HG03457 (cell line): ENCODE results near the gene MRPL34.

Experiments used
- ATAC-seq: cut with Tn5 transposase; IDR thresholded peaks from one replicate; pipeline ENCODE4 v1.9.1; 2021; ENCODE audit warnings: moderate number of reproducible peaks; ENCODE audit not compliant: unreplicated experiment

MRPL34 gene

GRCh38 chr19:17340302-17340870 is 34.7 kb downstream of the MRPL34 start:
- no peak for ATAC-seq

- ATAC-seq, result no peak
These were observed 35.2 kb downstream of the MRPL34 start for GRCh38 chr19:17340871-17341357.

DNA sequence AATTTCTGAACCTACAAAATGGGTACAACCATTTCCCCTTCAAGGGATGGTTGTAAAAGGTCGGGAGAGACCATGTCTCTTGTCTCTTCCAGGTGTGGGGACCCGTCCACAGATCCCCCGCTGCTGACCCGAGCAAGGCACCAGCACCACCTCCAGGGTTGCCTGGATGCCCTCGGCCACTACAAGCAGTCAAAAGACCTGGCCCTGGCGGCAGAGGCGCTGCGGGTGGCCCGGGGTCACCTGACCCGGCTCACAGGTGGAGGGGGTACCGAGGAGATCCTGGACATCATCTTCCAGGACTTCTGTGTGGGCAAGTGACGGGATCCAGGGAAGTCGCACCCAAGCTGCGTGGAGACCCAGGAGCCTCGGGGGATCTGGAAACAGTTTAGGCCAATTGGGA is 35.7 kb downstream of the MRPL34 start:
- no peak for ATAC-seq

GRCh38 chr19:17341845-17342244 is 36.2 kb downstream of the MRPL34 start:
- ATAC-seq, result no peak

DNA sequence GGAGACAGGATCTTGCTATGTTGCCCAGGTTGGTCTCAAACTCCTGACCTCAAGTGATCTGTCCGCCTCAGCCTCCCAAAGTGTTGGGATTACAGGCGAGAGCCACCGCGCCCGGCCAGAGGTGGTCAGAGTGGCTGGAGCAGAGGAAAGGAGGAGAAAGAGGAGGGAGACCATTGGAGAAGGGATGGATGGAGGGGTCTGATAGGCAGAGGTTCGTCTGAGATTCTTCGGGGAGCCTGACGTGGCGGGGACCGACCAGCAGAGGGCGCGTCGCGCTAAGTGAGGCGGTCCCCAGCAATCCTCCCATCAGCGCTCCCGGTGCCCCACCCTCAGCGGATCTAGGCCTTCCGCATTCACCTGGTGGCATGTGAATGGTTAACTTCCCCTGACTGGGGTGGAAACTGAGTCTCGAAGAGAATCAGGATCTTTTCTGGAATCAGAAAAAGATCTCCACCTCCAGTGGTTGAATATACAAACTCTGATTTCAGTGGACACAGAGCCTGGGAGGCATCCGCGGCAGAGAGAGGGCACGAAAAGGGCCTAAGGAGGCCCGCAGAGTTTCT is 40.5 kb downstream of the MRPL34 start:
- ATAC-seq, result no peak

GRCh38 chr19:17347361-17347760 is 41.7 kb downstream of the MRPL34 start:
- ATAC-seq, result no peak

- no peak for ATAC-seq
These were observed 42.2 kb downstream of the MRPL34 start for GRCh38 chr19:17347877-17348276.

GRCh38 chr19:17348700-17349099 is 43.0 kb downstream of the MRPL34 start:
- no peak for ATAC-seq

DNA sequence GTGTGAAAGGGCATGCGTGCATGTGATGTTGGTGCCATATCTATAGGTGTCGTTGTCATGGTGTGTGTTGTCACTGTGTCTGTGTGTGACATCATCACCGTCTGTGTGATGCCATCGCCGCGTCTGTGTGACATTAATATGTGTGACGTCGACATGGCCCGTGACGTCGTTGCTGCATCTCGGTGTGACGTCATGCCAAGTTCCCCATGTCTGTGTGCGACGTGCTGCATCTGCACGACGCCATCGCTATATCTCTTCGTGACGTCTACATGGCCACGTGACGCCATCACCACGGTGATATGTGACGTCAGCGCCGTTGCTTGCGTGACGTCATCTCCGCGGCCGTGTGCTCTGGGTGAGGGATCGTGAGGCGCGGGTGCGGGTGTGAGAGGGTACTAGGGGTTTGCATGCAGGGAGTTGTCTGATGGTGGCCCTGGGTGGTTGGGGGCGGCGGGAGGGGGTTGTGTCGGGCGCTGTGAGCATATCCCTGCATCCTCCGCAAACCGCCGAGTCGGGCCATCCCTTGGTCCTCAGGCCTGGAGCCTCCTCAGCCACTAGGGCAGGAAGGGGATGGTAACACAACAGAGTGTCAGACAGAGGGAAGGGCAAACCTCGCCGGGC is 46.3 kb downstream of the MRPL34 start:
- ATAC-seq, result no peak

DNA sequence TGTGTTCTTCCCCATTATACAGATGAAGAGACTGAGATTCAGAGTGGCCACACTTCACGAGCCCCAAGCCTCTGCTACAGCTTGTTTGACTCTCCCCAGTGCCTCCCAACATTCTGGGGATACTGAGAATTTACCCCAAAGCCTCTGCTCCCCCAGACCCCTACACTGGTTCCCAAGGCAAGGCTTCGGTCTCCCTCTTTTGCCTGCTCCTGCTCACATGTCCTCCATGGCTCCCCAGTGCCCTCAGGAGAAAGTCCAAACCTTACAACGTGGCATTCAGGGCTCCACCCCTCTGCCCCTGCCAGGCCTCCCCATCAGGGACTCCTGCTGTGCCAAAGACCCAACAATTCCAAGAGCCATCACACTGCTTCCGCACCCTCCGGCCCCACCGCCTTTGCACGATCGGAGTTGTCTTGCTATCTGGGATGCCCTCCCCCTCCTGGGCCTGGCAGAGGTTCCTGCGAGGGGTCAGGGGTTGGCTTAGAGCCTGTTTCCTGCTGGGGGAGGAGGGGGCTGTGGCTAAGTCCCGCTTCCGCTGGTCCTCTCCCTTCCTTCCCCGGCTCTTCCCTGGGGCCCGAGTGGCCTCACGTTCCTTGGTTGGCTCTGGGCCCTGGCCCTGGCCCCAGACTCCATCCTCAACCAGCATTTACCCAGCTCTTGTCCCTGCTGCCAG is 47.1 kb downstream of the MRPL34 start:
- ATAC-seq, result no peak

DNA sequence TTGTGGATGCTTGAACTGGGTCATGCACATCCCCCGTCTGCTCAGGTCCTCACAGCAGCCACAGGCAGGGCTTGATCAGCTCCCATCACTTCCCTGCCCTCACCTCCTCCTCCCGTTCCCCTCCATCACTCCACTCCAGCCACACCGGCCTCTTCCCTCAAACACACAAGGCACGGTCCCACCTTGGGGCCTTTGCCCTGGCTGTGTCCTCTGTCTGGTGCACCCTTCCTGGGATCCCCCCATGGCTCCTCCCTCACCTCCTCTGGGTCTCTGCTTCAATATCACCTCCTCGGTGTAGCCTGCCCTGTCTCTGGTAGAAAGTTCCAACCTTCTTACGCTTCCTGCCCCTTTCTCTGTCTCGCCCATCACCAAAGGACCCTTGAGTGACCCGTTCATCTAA is 47.7 kb downstream of the MRPL34 start:
- no peak for ATAC-seq
